CD14-positive monocyte (primary cell): ENCODE results near the gene PHC3. TPM values are rescaled to one million over a fixed set of nuclear protein-coding genes. Genes with fewer than 3 reads are reported as not detected.
"Not testable (repeated sequence)": the region's sequence is repeated elsewhere in the genome, so short reads cannot be mapped to it uniquely, and the experiment has no call there.

Source experiments
- DNase-seq, 3 donors: peaks; one replicate each; pipeline ENCODE4 v3.0.0-alpha.2; 2011 to 2022
- H2AFZ ChIP-seq: 2 replicates; pipeline ENCODE4 v1.6.0; 2012; ENCODE audit warnings: mild to moderate bottlenecking, low read depth, low read length, inconsistent platforms; ENCODE audit not compliant: insufficient read depth, poor library complexity, severe bottlenecking
- H3K27ac ChIP-seq, 2 donors: 1 replicate in 1 of 2; 2 replicates in 1 of 2; pipeline ENCODE4 v1.5.1; 2012 to 2013; ENCODE audit warnings: low read length in 2 of 2, control low read depth in 1 of 2, inconsistent platforms in 1 of 2, low read depth in 1 of 2, mild to moderate bottlenecking in 1 of 2
- H3K27me3 ChIP-seq, 2 donors: one replicate each; pipeline versions ENCODE4 v1.6.0 to v1.6.1; 2011 to 2013; ENCODE audit warnings: low read length in 2 of 2; ENCODE audit not compliant: control insufficient read depth in 2 of 2, insufficient read depth in 2 of 2
- H3K36me3 ChIP-seq, 2 donors: replicated peaks in 1 of 2; 1 replicate in 1 of 2; 2 replicates in 1 of 2; pipeline versions ENCODE4 v1.5.1 to v1.6.1; 2012 to 2013; ENCODE audit warnings: low read length in 2 of 2, control low read depth in 1 of 2, inconsistent platforms in 1 of 2, mild to moderate bottlenecking in 1 of 2; ENCODE audit not compliant: insufficient read depth in 2 of 2, control insufficient read depth in 1 of 2
- H3K4me1 ChIP-seq, 2 donors: 1 replicate in 1 of 2; 2 replicates in 1 of 2; pipeline versions ENCODE4 v1.5.1 to v1.6.1; 2012 to 2013; ENCODE audit warnings: low read length in 2 of 2, control low read depth in 1 of 2, inconsistent platforms in 1 of 2, mild to moderate bottlenecking in 1 of 2, moderate library complexity in 1 of 2; ENCODE audit not compliant: insufficient read depth in 2 of 2, control insufficient read depth in 1 of 2
- H3K4me2 ChIP-seq: replicated peaks from 2 replicates; pipeline ENCODE3; 2012; ENCODE audit warnings: low read length, moderate library complexity, mild to moderate bottlenecking; ENCODE audit not compliant: poor library complexity, severe bottlenecking; ENCODE audit errors: extremely low read depth
- H3K4me3 ChIP-seq, 3 experiments: fragments of 200-600 bp in 1 of 3; sonication (generic) in 1 of 3; replicated peaks in 1 of 3; 1 replicate in 2 of 3; 2 replicates in 1 of 3; pipeline ENCODE4 v1.5.1; 2011 to 2013; ENCODE audit warnings: low read length in 3 of 3, mild to moderate bottlenecking in 3 of 3, control low read depth in 2 of 3, low read depth in 2 of 3, inconsistent platforms in 1 of 3, moderate library complexity in 1 of 3
- H3K79me2 ChIP-seq: 2 replicates; pipeline ENCODE4 v1.6.0; 2012; ENCODE audit warnings: mild to moderate bottlenecking, control low read depth, inconsistent platforms, low read length, moderate library complexity; ENCODE audit not compliant: insufficient read depth
- H3K9ac ChIP-seq: 2 replicates; pipeline ENCODE4 v1.6.0; 2017; ENCODE audit warnings: low read length, mild to moderate bottlenecking; ENCODE audit not compliant: insufficient read depth, poor library complexity, severe bottlenecking
- H3K9me3 ChIP-seq, 2 donors: replicated peaks in 1 of 2; 1 replicate in 1 of 2; 2 replicates in 1 of 2; pipeline versions ENCODE4 v1.5.1 to v1.6.1; 2012 to 2013; ENCODE audit warnings: low read length in 2 of 2, control low read depth in 1 of 2; ENCODE audit not compliant: control insufficient read depth in 1 of 2, insufficient read depth in 1 of 2
- H4K20me1 ChIP-seq: 2 replicates; pipeline ENCODE4 v1.6.0; 2012; ENCODE audit warnings: mild to moderate bottlenecking, low read length, control low read depth, moderate library complexity; ENCODE audit not compliant: insufficient read depth
- H3K27ac Mint-ChIP-seq, 7 donors: one replicate each; pipeline ENCODE4 v1.8.0; 2020; ENCODE audit warnings: mild to moderate bottlenecking in 7 of 7, mixed read lengths in 7 of 7, moderate library complexity in 6 of 7, inconsistent platforms in 2 of 7
- H3K27me3 Mint-ChIP-seq, 3 donors: one replicate each; pipeline ENCODE4 v1.8.0; 2021 to 2022; ENCODE audit warnings: low read depth in 3 of 3, mild to moderate bottlenecking in 3 of 3, mixed read lengths in 3 of 3, moderate library complexity in 3 of 3, inconsistent platforms in 1 of 3
- H3K36me3 Mint-ChIP-seq, 2 donors: one replicate each; pipeline ENCODE4 v1.8.0; 2020; ENCODE audit warnings: mixed read lengths in 2 of 2, inconsistent platforms in 1 of 2, mild to moderate bottlenecking in 1 of 2
- H3K4me1 Mint-ChIP-seq: one replicate; pipeline ENCODE4 v1.8.0; 2020; ENCODE audit warnings: mild to moderate bottlenecking, mixed read lengths
- H3K4me3 Mint-ChIP-seq, 2 donors: one replicate each; pipeline ENCODE4 v1.8.0; 2020; ENCODE audit warnings: mild to moderate bottlenecking in 2 of 2, mixed read lengths in 2 of 2, moderate library complexity in 1 of 2
- H3K9me3 Mint-ChIP-seq, 7 donors: one replicate each; pipeline ENCODE4 v1.8.0; 2020 to 2022; ENCODE audit warnings: mixed read lengths in 7 of 7, mild to moderate bottlenecking in 6 of 7, moderate library complexity in 6 of 7, inconsistent platforms in 2 of 7
- WGBS: methylation state at CpG from one replicate; pipeline ENCODE4 v1.1.5; 2013; ENCODE audit warnings: missing lambda C conversion rate; ENCODE audit not compliant: insufficient coverage; 5-methylcytosine and 5-hydroxymethylcytosine counted together
- intact Hi-C, 2 donors: fragments of 100-400 bp; cut with micrococcal nuclease; formaldehyde crosslinking; loops; one replicate each; pipeline versions ENCODE4 v1.15.0 to v1.15.1; 2023
- polyA plus RNA-seq, 3 donors: library from polyadenylated mRNA; depleted of rRNA in 1 of 3; unstranded in 2 of 3; stranded (reverse) in 1 of 3; fragments of 300-500 nt in 2 of 3; fragments of >200 nt in 1 of 3; fragmentation: Illumina TruSeq in 2 of 3; gene quantifications; 1 replicate in 2 of 3; 2 replicates in 1 of 3; pipeline ENCODE4 v1.2.3, GENCODE V29; 2012 to 2021
- TF ChIP-seq, protein P1 (sequence below): fragments of 200-600 bp; IDR thresholded peaks from one replicate; pipeline ENCODE4 v1.8.0; 2022; ENCODE audit warnings: antibody characterized with exemption, mild to moderate bottlenecking

Gene PHC3
- polyA plus RNA-seq, 3 donors = 7.5 to 26.1 (median 12.6) TPM

DNA sequence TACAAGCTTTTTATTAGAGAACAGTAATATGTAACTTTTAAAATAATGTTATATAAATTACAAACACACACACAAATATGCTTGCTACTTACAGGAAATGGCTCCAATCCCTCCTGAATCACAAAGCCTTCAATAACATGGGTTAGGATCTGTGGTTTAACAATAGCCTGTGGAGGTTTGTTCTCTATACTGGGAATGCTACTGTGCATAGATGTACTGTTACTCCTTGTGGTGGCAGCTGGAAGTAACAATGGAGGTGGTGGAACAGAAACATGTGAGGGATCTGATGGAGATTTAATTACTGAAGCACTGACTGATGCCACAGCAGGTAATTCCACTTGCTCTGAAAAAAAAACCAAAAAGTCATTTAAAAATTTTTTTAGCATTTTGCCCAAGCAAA is 64.4 kb downstream of the PHC3 start:
- no peak for DNase-seq
- H3K9ac ChIP-seq = no peak overlapping the region

DNA sequence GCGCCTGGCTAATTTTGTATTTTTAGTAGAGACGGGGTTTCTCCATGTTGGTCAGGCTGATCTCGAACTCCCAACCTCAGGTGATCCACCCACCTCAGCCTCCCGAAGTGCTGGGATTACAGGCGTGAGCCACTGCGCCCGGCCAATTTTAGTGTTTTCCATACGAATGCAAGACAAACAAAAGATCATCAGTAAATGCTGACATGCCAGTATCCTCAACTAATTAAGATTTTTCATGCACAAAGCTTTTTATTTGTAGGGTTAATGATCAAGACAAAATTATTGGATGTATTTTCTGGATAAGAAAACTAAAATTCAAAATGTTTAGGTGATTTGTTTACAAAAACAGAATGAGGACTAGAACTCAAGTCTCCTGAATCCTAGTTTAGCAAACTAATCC is 67.4 kb downstream of the PHC3 start:
- H3K4me1 Mint-ChIP-seq, H3K9me3 ChIP-seq, H3K79me2 ChIP-seq, H3K9ac ChIP-seq, H3K4me2 ChIP-seq, H2AFZ ChIP-seq, DNase-seq, H3K4me3 ChIP-seq, H3K4me3 Mint-ChIP-seq, H3K4me1 ChIP-seq, H3K27me3 ChIP-seq, H3K27me3 Mint-ChIP-seq, intact Hi-C loops, H3K9me3 Mint-ChIP-seq, H3K27ac ChIP-seq: not testable (repeated sequence)
- WGBS = no CpG with 5 or more reads among the region's 8 CpGs
- Mint-ChIP-seq H3K27ac (peak overlapping the region in 1 of 7 donors; percentile 58), H3K36me3 (peaks cover 51 to 82% of the 10 kb centered on the region in 2 donors)
- Histone ChIP-seq H4K20me1 (peaks cover 11% of the 10 kb centered on the region), H3K36me3 (peaks cover 78 to 96% of the 10 kb centered on the region in 2 donors)

More for the DNA sequence above, 64.4 kb downstream of the PHC3 start:
- no peaks in the 10 kb centered on the region for H3K4me1 ChIP-seq
- no peaks in the 10 kb centered on the region for H3K27me3 ChIP-seq
- H3K9me3 ChIP-seq = no peaks in the 10 kb centered on the region
- H2AFZ ChIP-seq = no peak overlapping the region
- peaks cover 83 to 97% of the 10 kb centered on the region in 2 donors for H3K36me3 ChIP-seq
- peaks cover 60 to 88% of the 10 kb centered on the region in 2 donors for H3K36me3 Mint-ChIP-seq
- TF ChIP-seq, protein P1, sequence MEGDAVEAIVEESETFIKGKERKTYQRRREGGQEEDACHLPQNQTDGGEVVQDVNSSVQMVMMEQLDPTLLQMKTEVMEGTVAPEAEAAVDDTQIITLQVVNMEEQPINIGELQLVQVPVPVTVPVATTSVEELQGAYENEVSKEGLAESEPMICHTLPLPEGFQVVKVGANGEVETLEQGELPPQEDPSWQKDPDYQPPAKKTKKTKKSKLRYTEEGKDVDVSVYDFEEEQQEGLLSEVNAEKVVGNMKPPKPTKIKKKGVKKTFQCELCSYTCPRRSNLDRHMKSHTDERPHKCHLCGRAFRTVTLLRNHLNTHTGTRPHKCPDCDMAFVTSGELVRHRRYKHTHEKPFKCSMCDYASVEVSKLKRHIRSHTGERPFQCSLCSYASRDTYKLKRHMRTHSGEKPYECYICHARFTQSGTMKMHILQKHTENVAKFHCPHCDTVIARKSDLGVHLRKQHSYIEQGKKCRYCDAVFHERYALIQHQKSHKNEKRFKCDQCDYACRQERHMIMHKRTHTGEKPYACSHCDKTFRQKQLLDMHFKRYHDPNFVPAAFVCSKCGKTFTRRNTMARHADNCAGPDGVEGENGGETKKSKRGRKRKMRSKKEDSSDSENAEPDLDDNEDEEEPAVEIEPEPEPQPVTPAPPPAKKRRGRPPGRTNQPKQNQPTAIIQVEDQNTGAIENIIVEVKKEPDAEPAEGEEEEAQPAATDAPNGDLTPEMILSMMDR = no peak
- H3K79me2 ChIP-seq = no peaks in the 10 kb centered on the region
- H4K20me1 ChIP-seq = peaks cover 5% of the 10 kb centered on the region
- intact Hi-C loops = no loop called here
- H3K27me3 Mint-ChIP-seq = peaks cover 0 to 1% (median 0%) of the 10 kb centered on the region in 3 donors
- no peak overlapping the region for H3K27ac ChIP-seq
- no peaks in the 10 kb centered on the region for H3K4me1 Mint-ChIP-seq
- no peaks in the 10 kb centered on the region for H3K9me3 Mint-ChIP-seq
- no peak overlapping the region for H3K4me2 ChIP-seq
- H3K4me3 Mint-ChIP-seq = no peak overlapping the region
- H3K4me3 ChIP-seq = no peak overlapping the region
- H3K27ac Mint-ChIP-seq = no peak overlapping the region
